Endodermal cell (in vitro differentiated cells): Measurements from ENCODE around the gene ARMC2. TPM values are rescaled to one million over a fixed set of nuclear protein-coding genes. Genes with fewer than 3 reads are reported as not detected.
"Not testable (repeated sequence)": the region's sequence is repeated elsewhere in the genome, so short reads cannot be mapped to it uniquely, and the experiment has no call there.

Experiments used
- DNase-seq: peaks from one replicate; pipeline ENCODE4 v3.0.0-alpha.2; 2017
- H3K27ac ChIP-seq: 2 replicates; pipeline ENCODE4 v1.5.1; 2013; ENCODE audit warnings: mild to moderate bottlenecking, low read depth, low read length, moderate library complexity
- H3K27me3 ChIP-seq: 2 replicates; pipeline ENCODE4 v1.6.1; 2013; ENCODE audit warnings: mild to moderate bottlenecking, low read length, moderate library complexity; ENCODE audit not compliant: insufficient read depth, control insufficient read depth, poor library complexity, severe bottlenecking
- H3K36me3 ChIP-seq: 2 replicates; pipeline ENCODE4 v1.7.0; 2013; ENCODE audit warnings: mild to moderate bottlenecking, low read length, moderate library complexity; ENCODE audit not compliant: control insufficient read depth, insufficient read depth
- H3K4me1 ChIP-seq: one replicate; pipeline ENCODE4 v1.7.0; 2013; ENCODE audit warnings: low read length; ENCODE audit not compliant: control insufficient read depth, insufficient read depth
- H3K4me3 ChIP-seq: 2 replicates; pipeline ENCODE4 v1.5.1; 2013; ENCODE audit warnings: mild to moderate bottlenecking, low read length, moderate library complexity
- H3K9ac ChIP-seq: 2 replicates; pipeline ENCODE4 v1.6.1; 2013; ENCODE audit warnings: mild to moderate bottlenecking, low read length, moderate library complexity; ENCODE audit not compliant: poor library complexity, severe bottlenecking; ENCODE audit errors: extremely low read depth
- H3K9me3 ChIP-seq: 2 replicates; pipeline ENCODE4 v1.6.1; 2013; ENCODE audit warnings: mild to moderate bottlenecking, low read length, moderate library complexity; ENCODE audit not compliant: control insufficient read depth
- H3K27ac Mint-ChIP-seq: 2 replicates; pipeline ENCODE4 v1.8.0; 2020; ENCODE audit warnings: mixed read lengths
- H3K27me3 Mint-ChIP-seq: 2 replicates; pipeline ENCODE4 v1.8.0; 2021; ENCODE audit warnings: mild to moderate bottlenecking, mixed read lengths; ENCODE audit not compliant: insufficient read depth
- H3K36me3 Mint-ChIP-seq: 2 replicates; pipeline ENCODE4 v1.8.0; 2020; ENCODE audit warnings: low read depth, mixed read lengths
- H3K4me1 Mint-ChIP-seq: 2 replicates; pipeline ENCODE4 v1.8.0; 2020; ENCODE audit warnings: mixed read lengths
- H3K4me3 Mint-ChIP-seq: 2 replicates; pipeline ENCODE4 v1.8.0; 2020; ENCODE audit warnings: mild to moderate bottlenecking, moderate library complexity, mixed read lengths
- H3K9me3 Mint-ChIP-seq: 2 replicates; pipeline ENCODE4 v1.8.0; 2020; ENCODE audit warnings: mild to moderate bottlenecking, mixed read lengths
- CTCF ChIP-seq: fragments of 200-600 bp; sonication (generic); conservative IDR thresholded peaks from 2 replicates; pipeline ENCODE4 v1.5.0; 2021; ENCODE audit warnings: antibody characterized with exemption, mild to moderate bottlenecking
- WGBS, 2 experiments: methylation state at CpG; one replicate each; pipeline versions ENCODE4 v1.1.5 to v1.1.7; 2013; ENCODE audit warnings: missing lambda C conversion rate in 2 of 2, mixed read lengths in 1 of 2; ENCODE audit not compliant: insufficient coverage in 1 of 2, insufficient read length in 1 of 2; 5-methylcytosine and 5-hydroxymethylcytosine counted together
- total RNA-seq, 2 donors: library from RNA; stranded (reverse); fragmentation: NEBNext Ultra II Directional in 1 of 2; extraction: Animal tissue kit (Norgen Biotek cat#: 25700) in 1 of 2; gene quantifications; 2 replicates in 1 of 2; 3 replicates in 1 of 2; pipeline ENCODE4 v1.2.1, GENCODE V29; 2021

The ARMC2 gene
- total RNA-seq, 2 donors from 2014 or later = 7.1 to 8.3 TPM

GRCh38 chr6:108853077-108853476, 4.9 kb downstream of the ARMC2 start:
- Mint-ChIP-seq H3K36me3 (peaks cover 39% of the 10 kb centered on the region), H3K4me1 (peaks cover 3% of the 10 kb centered on the region), H3K27me3 (no peaks in the 10 kb centered on the region), H3K27ac (no peak overlapping the region), H3K4me3 (no peak overlapping the region), H3K9me3 (peaks cover 16% of the 10 kb centered on the region)
- TF ChIP-seq CTCF = no peak
- Histone ChIP-seq H3K4me3 (no peak overlapping the region), H3K27me3 (no peaks in the 10 kb centered on the region), H3K9me3 (peaks cover 19% of the 10 kb centered on the region), H3K27ac (no peak overlapping the region), H3K9ac (no peak overlapping the region), H3K36me3 (peaks cover 27% of the 10 kb centered on the region), H3K4me1 (peaks cover 2% of the 10 kb centered on the region)
- DNase-seq = no peak

- no peak for TF ChIP-seq CTCF
- no peak overlapping the region for H3K27ac ChIP-seq
- peaks cover 6% of the 10 kb centered on the region for H3K36me3 ChIP-seq
- no peak overlapping the region for H3K4me3 ChIP-seq
- no peaks in the 10 kb centered on the region for H3K27me3 ChIP-seq
- no peak overlapping the region for H3K27ac Mint-ChIP-seq
- H3K4me3 Mint-ChIP-seq = no peak overlapping the region
- H3K4me1 ChIP-seq = peaks cover 4% of the 10 kb centered on the region
- no peaks in the 10 kb centered on the region for H3K27me3 Mint-ChIP-seq
- no peak overlapping the region for H3K9ac ChIP-seq
- H3K4me1 Mint-ChIP-seq = peaks cover 3% of the 10 kb centered on the region
- DNase-seq = no peak
- peaks cover 1% of the 10 kb centered on the region for H3K9me3 ChIP-seq
- peaks cover under 1% of the 10 kb centered on the region for H3K9me3 Mint-ChIP-seq
- 93 to 100% methylated on average over 1 to 4 of the region's 4 CpGs for WGBS, 2 experiments
- H3K36me3 Mint-ChIP-seq = peaks cover 35% of the 10 kb centered on the region
Observed at GRCh38 chr6:108862479-108863191, 14.4 kb downstream of the ARMC2 start.

GRCh38 chr6:108865751-108866286, 17.6 kb downstream of the ARMC2 start:
- not testable (repeated sequence) for H3K27ac Mint-ChIP-seq, H3K4me3 Mint-ChIP-seq, H3K27me3 ChIP-seq, H3K36me3 ChIP-seq, H3K27ac ChIP-seq, H3K9me3 Mint-ChIP-seq, H3K9me3 ChIP-seq, H3K4me3 ChIP-seq, H3K27me3 Mint-ChIP-seq, H3K4me1 Mint-ChIP-seq, H3K4me1 ChIP-seq, H3K9ac ChIP-seq, DNase-seq
- H3K36me3 Mint-ChIP-seq = peaks cover 30% of the 10 kb centered on the region
- WGBS, 2 experiments = 96 to 100% methylated on average over 1 to 2 of the region's 2 CpGs
